HL-60 (cell line): Measurements from ENCODE around the gene TMEM38A.
"Not testable (repeated sequence)": the region's sequence is repeated elsewhere in the genome, so short reads cannot be mapped to it uniquely, and the experiment has no call there.

ENCODE experiments used
- GABPA ChIP-seq: IDR thresholded peaks from 2 replicates; pipeline ENCODE4 v1.6.1; 2012; ENCODE audit warnings: low read depth
- POLR2AphosphoS5 ChIP-seq: IDR thresholded peaks from 2 replicates; pipeline ENCODE4 v1.6.1; 2012; ENCODE audit warnings: low read depth
- TF ChIP-seq, protein P1 (sequence below): IDR thresholded peaks from one replicate; pipeline ENCODE4 v1.5.1; 2011; ENCODE audit warnings: low read length, control low read depth, inconsistent platforms; ENCODE audit not compliant: insufficient read depth
- TF ChIP-seq, protein P2 (sequence below): IDR thresholded peaks from 2 replicates; pipeline ENCODE4 v1.6.1; 2012; ENCODE audit warnings: low read depth; ENCODE audit not compliant: insufficient replicate concordance

DNA sequence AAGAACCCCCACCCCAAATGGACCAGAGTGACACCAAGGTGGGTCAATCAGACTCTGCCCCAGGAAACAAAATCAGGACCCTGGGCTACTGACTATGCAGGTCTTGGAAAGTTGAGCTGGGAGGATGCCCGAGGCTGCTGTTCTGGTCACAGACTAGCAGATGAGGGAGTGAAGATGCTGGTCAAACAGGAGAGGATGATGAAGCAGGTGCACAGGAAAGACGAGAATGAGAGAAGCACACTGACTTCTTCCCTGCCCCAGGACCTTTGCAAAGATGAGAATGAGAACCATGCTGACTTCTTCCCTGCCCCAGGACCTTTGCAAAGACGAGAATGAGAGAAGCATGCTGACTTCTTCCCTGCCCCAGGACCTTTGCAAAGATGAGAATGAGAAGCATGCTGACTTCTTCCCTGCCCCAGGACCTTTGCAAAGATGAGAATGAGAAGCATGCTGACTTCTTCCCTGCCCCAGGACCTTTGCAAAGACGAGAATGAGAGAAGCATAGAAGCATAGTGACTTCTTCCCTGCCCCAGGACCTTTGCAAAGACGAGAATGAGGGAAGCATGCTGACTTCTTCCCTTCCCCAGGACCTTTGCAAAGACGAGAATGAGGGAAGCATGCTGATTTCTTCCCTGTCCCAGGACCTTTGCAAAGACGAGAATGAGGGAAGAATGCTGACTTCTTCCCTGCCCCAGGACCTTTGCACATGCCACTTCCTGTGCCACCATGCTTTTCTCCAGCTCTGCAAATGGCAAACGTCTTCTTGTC lies 9.3 kb upstream of the TMEM38A start:
- TF ChIP-seq, protein P1, sequence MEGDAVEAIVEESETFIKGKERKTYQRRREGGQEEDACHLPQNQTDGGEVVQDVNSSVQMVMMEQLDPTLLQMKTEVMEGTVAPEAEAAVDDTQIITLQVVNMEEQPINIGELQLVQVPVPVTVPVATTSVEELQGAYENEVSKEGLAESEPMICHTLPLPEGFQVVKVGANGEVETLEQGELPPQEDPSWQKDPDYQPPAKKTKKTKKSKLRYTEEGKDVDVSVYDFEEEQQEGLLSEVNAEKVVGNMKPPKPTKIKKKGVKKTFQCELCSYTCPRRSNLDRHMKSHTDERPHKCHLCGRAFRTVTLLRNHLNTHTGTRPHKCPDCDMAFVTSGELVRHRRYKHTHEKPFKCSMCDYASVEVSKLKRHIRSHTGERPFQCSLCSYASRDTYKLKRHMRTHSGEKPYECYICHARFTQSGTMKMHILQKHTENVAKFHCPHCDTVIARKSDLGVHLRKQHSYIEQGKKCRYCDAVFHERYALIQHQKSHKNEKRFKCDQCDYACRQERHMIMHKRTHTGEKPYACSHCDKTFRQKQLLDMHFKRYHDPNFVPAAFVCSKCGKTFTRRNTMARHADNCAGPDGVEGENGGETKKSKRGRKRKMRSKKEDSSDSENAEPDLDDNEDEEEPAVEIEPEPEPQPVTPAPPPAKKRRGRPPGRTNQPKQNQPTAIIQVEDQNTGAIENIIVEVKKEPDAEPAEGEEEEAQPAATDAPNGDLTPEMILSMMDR: not testable (repeated sequence)
- TF ChIP-seq POLR2AphosphoS5, GABPA: not testable (repeated sequence)
- TF ChIP-seq, protein P2, sequence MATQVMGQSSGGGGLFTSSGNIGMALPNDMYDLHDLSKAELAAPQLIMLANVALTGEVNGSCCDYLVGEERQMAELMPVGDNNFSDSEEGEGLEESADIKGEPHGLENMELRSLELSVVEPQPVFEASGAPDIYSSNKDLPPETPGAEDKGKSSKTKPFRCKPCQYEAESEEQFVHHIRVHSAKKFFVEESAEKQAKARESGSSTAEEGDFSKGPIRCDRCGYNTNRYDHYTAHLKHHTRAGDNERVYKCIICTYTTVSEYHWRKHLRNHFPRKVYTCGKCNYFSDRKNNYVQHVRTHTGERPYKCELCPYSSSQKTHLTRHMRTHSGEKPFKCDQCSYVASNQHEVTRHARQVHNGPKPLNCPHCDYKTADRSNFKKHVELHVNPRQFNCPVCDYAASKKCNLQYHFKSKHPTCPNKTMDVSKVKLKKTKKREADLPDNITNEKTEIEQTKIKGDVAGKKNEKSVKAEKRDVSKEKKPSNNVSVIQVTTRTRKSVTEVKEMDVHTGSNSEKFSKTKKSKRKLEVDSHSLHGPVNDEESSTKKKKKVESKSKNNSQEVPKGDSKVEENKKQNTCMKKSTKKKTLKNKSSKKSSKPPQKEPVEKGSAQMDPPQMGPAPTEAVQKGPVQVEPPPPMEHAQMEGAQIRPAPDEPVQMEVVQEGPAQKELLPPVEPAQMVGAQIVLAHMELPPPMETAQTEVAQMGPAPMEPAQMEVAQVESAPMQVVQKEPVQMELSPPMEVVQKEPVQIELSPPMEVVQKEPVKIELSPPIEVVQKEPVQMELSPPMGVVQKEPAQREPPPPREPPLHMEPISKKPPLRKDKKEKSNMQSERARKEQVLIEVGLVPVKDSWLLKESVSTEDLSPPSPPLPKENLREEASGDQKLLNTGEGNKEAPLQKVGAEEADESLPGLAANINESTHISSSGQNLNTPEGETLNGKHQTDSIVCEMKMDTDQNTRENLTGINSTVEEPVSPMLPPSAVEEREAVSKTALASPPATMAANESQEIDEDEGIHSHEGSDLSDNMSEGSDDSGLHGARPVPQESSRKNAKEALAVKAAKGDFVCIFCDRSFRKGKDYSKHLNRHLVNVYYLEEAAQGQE: not testable (repeated sequence)
